ENCODE data around the gene MEIS1. TPM values are rescaled to one million over a fixed set of nuclear protein-coding genes. Genes with fewer than 3 reads are reported as not detected.

The MEIS1 gene
- total RNA-seq, 4 donors from 2014 or later, result 9.2 to 22.6 (median 18.8) TPM

DNA sequence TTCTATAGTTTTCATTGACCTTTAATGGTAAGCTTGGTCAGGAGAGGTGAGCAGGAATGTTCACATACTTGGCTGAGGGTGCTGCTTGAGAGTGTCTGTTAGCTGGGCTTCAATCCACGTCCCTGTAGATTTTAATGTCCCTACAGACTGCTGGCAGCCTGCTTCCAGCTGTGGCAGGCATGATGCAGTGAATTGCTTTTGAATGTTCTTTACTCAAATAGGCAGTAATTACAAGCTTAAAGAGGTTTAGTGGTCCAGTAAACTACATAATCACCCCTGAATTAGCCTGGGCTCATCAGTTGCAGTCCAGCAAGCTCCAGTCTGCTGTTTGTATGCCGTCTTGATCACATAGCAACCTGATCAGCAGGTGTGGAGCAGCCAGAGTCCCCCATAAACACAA is 102.1 kb downstream of the MEIS1 start:
- 73 to 75% methylated on average over 2 of the region's 2 CpGs for WGBS, 2 donors
- no peak overlapping the region for H3K4me3 ChIP-seq (ENCODE audit: low read depth, poor library complexity, severe bottlenecking)
- intact Hi-C loops (cut with DNase I; ENCODE audit: low total_unique reads), result loop anchor here (10.0 kb wide), 1 partner anchor 702 kb away; no protein-coding TSS in a partner anchor
- no peak for DNase-seq (ENCODE audit: low spot score in 2 of 2)
- TF ChIP-seq POLR2A (IDR thresholded peaks at IDR 0.05), result no peak
- TF ChIP-seq CTCF (IDR thresholded peaks at IDR 0.05), result no peak

DNA sequence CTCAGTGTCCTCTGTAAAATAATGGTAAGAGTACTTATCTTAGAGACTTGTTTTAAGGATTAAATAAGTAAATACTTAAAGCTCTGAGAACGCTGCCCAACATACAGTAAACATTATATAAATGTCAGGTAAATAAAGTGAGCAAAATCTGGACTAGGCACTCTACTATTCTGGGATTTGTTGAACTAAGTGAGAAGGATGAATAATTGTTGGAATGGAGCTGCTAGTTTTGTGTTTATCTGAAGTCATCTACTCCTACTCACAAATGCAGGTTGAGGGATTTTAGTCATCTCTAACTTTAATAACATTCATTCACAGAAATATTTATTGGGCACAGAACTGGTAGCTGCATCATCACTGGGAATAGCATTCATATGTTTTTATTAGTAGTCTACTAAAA is 103.4 kb downstream of the MEIS1 start:
- TF ChIP-seq POLR2A (IDR thresholded peaks at IDR 0.05) (no peak), CTCF (IDR thresholded peaks at IDR 0.05) (no peak)
- no peak overlapping the region for H3K4me3 ChIP-seq (ENCODE audit: low read depth, poor library complexity, severe bottlenecking)
- no peak for DNase-seq (ENCODE audit: low spot score in 2 of 2)
- WGBS, 2 donors, result 86 to 89% methylated on average over 1 of the region's 1 CpG
- intact Hi-C loops (cut with DNase I; ENCODE audit: low total_unique reads), result loop anchor here (10.0 kb wide), 1 partner anchor 703 kb away; no protein-coding TSS in a partner anchor

- TF ChIP-seq CTCF (IDR thresholded peaks at IDR 0.05), result no peak
- no peak for TF ChIP-seq POLR2A (IDR thresholded peaks at IDR 0.05)
- no peak for DNase-seq (ENCODE audit: low spot score in 2 of 2)
- intact Hi-C loops (cut with DNase I; ENCODE audit: low total_unique reads), result loop anchor here (10.0 kb wide), 1 partner anchor 705 kb away; no protein-coding TSS in a partner anchor
- no peak overlapping the region for H3K4me3 ChIP-seq (ENCODE audit: low read depth, poor library complexity, severe bottlenecking)
- 86 to 93% methylated on average over 5 of the region's 5 CpGs for WGBS, 2 donors
These were observed 104.5 kb downstream of the MEIS1 start for GRCh38 chr2:66539452-66539851.

DNA sequence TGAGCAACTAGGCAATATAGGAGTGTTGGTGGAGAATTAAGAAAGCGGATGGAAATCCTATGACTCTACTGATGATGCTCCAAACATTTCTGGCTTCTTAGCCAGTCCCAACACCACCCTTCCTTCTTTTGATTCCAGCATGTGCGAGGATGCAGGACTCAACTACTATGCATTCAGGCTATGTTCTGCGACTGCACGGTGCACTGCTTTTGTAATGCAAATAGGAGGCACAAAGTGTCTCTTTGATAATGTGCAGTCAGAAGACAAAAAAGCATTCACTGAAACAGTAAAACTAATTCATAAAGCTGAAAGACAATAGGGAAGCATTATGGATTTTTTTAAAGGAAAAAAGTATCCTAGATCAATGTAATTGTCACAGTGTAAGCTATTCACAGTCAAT is 106.7 kb downstream of the MEIS1 start:
- no peak overlapping the region for H3K4me3 ChIP-seq (ENCODE audit: low read depth, poor library complexity, severe bottlenecking)
- TF ChIP-seq POLR2A (IDR thresholded peaks at IDR 0.05) (no peak), CTCF (IDR thresholded peaks at IDR 0.05) (no peak)
- DNase-seq (ENCODE audit: low spot score in 2 of 2), result no peak
- 69 to 90% methylated on average over 4 of the region's 4 CpGs for WGBS, 2 donors
- intact Hi-C loops (cut with DNase I; ENCODE audit: low total_unique reads), result no loop called here

- no peak overlapping the region for H3K4me3 ChIP-seq (ENCODE audit: low read depth, poor library complexity, severe bottlenecking)
- intact Hi-C loops (cut with DNase I; ENCODE audit: low total_unique reads), result no loop called here
- WGBS, 2 donors, result 80 to 81% methylated on average over 5 of the region's 5 CpGs
- no peak for TF ChIP-seq POLR2A (IDR thresholded peaks at IDR 0.05)
- TF ChIP-seq CTCF (IDR thresholded peaks at IDR 0.05), result no peak
- no peak for DNase-seq (ENCODE audit: low spot score in 2 of 2)
These were observed 108.4 kb downstream of the MEIS1 start for GRCh38 chr2:66543257-66543767.

GRCh38 chr2:66544258-66544657 is 109.3 kb downstream of the MEIS1 start:
- intact Hi-C loops (cut with DNase I; ENCODE audit: low total_unique reads), result no loop called here
- no peak for DNase-seq (ENCODE audit: low spot score in 2 of 2)
- 91% methylated on average over 2 of the region's 2 CpGs for WGBS, 2 donors

More at GRCh38 chr2:66544258-66544657, 109.3 kb downstream of the MEIS1 start:
- H3K4me3 ChIP-seq (ENCODE audit: low read depth, poor library complexity, severe bottlenecking), result no peak overlapping the region
- TF ChIP-seq POLR2A (IDR thresholded peaks at IDR 0.05) (no peak), CTCF (IDR thresholded peaks at IDR 0.05) (no peak)

All from lower leg skin (tissue), 4 donors.